Skeletal muscle satellite cell (primary cell): Measurements from ENCODE around the gene SCN8A.

Experiments
- H3K27me3 ChIP-seq: 2 replicates; pipeline ENCODE4 v1.7.0; 2013; ENCODE audit warnings: low read length; ENCODE audit not compliant: control insufficient read depth, insufficient read depth
- H3K36me3 ChIP-seq: 2 replicates; pipeline ENCODE4 v1.7.0; 2013; ENCODE audit warnings: mild to moderate bottlenecking, control low read depth, low read length; ENCODE audit not compliant: insufficient read depth
- H3K4me1 ChIP-seq: 2 replicates; pipeline ENCODE4 v1.7.0; 2013; ENCODE audit warnings: low read length; ENCODE audit not compliant: control insufficient read depth, insufficient read depth
- H3K4me2 ChIP-seq: 2 replicates; pipeline ENCODE4 v1.7.0; 2013; ENCODE audit warnings: mild to moderate bottlenecking, low read length
- H3K4me3 ChIP-seq: 2 replicates; pipeline ENCODE4 v1.7.0; 2013; ENCODE audit warnings: low read length
- H3K9ac ChIP-seq: 2 replicates; pipeline ENCODE4 v1.7.0; 2013; ENCODE audit warnings: mild to moderate bottlenecking, low read depth, low read length, moderate library complexity
- H3K9me3 ChIP-seq: replicated peaks from 2 replicates; pipeline ENCODE4 v1.7.0; 2013; ENCODE audit warnings: mild to moderate bottlenecking, control low read depth, low read length

SCN8A gene

GRCh38 chr12:51672334-51672733, 81.3 kb downstream of the SCN8A start:
- peaks cover 7% of the 10 kb centered on the region for H3K4me1 ChIP-seq
- no peak overlapping the region for H3K9ac ChIP-seq
- H3K9me3 ChIP-seq, result no peaks in the 10 kb centered on the region
- no peak overlapping the region for H3K4me2 ChIP-seq
- H3K4me3 ChIP-seq, result no peak overlapping the region
- no peaks in the 10 kb centered on the region for H3K36me3 ChIP-seq
- no peaks in the 10 kb centered on the region for H3K27me3 ChIP-seq

- Histone ChIP-seq H3K9me3 (no peaks in the 10 kb centered on the region), H3K4me2 (no peak overlapping the region), H3K9ac (no peak overlapping the region), H3K36me3 (no peaks in the 10 kb centered on the region), H3K27me3 (no peaks in the 10 kb centered on the region), H3K4me3 (no peak overlapping the region), H3K4me1 (peaks cover 21% of the 10 kb centered on the region)
Observed at GRCh38 chr12:51675071-51675803, 84.2 kb downstream of the SCN8A start.

DNA sequence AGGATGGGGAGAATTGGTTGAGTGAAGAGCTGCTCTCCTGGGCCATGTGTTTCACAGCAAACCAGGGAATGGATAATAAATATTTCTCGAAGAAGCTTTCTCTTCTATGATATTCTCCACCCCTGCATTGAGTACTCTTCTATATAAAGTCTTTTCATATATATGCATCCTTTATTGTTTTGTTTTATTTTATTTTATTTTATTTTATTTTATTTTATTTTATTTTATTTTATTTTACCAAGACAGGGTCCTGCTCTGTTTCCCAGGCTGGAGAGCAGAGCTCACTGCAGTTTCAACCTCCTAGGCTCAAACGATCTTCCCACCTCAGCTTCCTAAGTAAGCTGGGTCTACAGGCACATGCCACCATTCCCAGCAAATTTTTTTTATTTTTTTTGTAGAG, 85.8 kb downstream of the SCN8A start:
- H3K4me1 ChIP-seq, result peaks cover 24% of the 10 kb centered on the region
- no peaks in the 10 kb centered on the region for H3K27me3 ChIP-seq
- no peaks in the 10 kb centered on the region for H3K36me3 ChIP-seq
- no peaks in the 10 kb centered on the region for H3K9me3 ChIP-seq
- H3K4me2 ChIP-seq, result no peak overlapping the region
- no peak overlapping the region for H3K9ac ChIP-seq
- no peak overlapping the region for H3K4me3 ChIP-seq

DNA sequence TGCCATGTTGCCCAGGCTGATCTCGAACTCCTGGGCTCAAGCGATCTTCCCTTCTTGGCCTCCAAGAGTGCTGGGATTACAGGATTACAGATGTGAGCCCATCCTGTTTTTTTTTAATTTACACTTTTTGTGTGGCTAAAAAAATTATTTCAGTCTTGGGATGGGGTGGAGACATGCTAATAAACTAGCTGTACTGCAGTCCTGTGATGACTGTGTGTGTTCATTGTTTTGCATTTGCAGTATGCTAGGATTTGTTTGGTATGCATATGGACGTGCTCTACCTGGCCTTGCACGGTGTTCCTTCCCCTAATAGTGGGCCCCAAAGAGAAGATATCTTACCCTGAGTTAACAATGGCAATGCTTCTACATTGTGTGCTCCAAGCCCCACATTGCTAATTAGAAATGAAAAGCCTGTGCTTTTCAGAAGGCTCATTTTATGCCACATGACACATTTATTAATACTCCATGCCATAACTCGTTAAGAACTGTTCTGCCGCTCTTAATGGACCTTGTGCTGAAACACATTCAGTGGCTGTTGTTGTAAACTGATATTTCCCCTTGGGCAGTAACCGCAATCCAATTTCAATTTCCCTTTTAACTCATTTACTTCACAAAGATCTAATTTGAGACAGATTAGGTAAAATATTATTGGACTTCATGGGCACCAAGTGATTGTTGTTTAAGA, 86.4 kb downstream of the SCN8A start:
- Histone ChIP-seq H3K9ac (no peak overlapping the region), H3K4me1 (peaks cover 19% of the 10 kb centered on the region), H3K36me3 (no peaks in the 10 kb centered on the region), H3K9me3 (no peaks in the 10 kb centered on the region), H3K4me3 (no peak overlapping the region), H3K27me3 (no peaks in the 10 kb centered on the region), H3K4me2 (peak overlapping the region; percentile 19)

DNA sequence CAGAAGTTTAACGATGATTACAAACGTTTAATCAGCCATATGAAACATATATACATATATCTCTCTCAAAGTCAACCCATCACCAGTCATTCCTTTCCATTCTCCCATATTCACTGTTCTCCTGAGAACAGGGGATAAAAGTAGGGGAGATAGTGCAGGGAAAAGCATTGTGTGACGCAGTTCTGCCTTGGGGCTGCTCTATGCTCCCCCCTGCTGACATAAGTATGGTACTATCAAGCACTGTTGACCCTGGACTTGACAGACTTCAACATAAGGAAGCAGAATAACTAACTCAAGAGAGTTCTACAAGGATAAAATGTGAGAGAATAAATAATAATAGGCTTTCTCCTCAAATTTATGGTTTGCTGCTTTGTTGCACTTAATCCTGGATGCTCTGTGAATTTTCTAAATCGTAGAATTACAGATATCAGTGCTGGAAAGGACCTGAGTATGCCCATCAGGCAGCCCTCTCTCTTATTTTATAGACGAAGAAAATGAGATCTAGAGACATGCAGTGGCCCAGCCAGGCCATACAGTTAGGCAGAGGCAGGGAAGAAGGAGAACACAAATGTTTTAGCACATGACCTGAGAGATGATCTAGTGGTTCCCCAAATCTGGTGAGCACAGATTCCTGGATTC, 87.2 kb downstream of the SCN8A start:
- no peak overlapping the region for H3K9ac ChIP-seq
- H3K27me3 ChIP-seq, result no peaks in the 10 kb centered on the region
- H3K4me1 ChIP-seq, result peaks cover 24% of the 10 kb centered on the region
- H3K4me2 ChIP-seq, result peak overlapping the region; percentile 19
- H3K4me3 ChIP-seq, result no peak overlapping the region
- H3K9me3 ChIP-seq, result no peaks in the 10 kb centered on the region
- H3K36me3 ChIP-seq, result no peaks in the 10 kb centered on the region

DNA sequence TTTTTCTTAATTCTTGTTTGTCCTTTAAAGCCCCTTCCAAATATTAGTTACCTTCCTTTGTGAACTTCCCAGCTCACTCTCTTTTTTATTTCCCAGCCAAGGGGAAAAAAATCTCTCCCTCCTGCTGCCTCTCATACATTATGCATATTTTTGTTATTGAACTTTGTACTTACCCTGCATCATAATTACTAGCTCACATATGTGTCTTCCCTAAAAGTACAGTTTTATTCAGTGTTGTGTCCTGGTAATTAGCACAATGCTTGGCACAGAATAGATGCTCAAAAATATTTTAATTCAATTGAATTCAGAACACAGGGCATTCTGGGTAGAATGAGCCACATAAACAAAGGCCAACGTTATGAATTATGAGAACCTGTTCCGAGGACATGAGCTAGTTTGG, 91.9 kb downstream of the SCN8A start:
- no peaks in the 10 kb centered on the region for H3K36me3 ChIP-seq
- H3K4me3 ChIP-seq, result no peak overlapping the region
- no peak overlapping the region for H3K9ac ChIP-seq
- H3K27me3 ChIP-seq, result no peaks in the 10 kb centered on the region
- peaks cover 61% of the 10 kb centered on the region for H3K4me1 ChIP-seq
- peak overlapping the region; percentile 46 for H3K4me2 ChIP-seq
- H3K9me3 ChIP-seq, result no peaks in the 10 kb centered on the region

GRCh38 chr12:51683763-51684357, 92.8 kb downstream of the SCN8A start:
- H3K36me3 ChIP-seq, result no peaks in the 10 kb centered on the region
- H3K9ac ChIP-seq, result no peak overlapping the region
- peaks cover 66% of the 10 kb centered on the region for H3K4me1 ChIP-seq
- no peaks in the 10 kb centered on the region for H3K9me3 ChIP-seq
- H3K27me3 ChIP-seq, result no peaks in the 10 kb centered on the region
- peak overlapping the region; percentile 46 for H3K4me2 ChIP-seq
- H3K4me3 ChIP-seq, result no peak overlapping the region

DNA sequence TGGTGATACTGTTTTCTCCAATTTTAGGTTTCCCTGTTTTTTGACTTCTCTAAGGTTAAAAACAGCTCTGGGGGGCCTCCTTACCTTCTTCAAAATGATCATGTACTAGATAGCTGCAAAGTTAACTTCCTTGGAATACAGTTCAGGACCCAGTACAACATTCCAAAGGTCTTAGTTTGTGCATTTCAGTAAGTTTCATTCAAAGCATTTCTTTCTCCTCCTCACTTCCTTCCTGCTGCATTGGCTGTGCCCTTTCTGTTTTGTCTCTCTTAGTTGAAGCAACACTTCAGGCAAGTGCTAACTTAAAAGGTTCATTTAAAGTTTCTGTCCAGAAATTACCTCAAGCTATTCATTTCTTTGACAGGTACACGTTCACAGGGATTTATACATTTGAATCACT, 95.7 kb downstream of the SCN8A start:
- Histone ChIP-seq H3K9me3 (no peaks in the 10 kb centered on the region), H3K4me3 (peak overlapping the region; percentile 58), H3K9ac (peak overlapping the region; percentile 31), H3K36me3 (peaks cover 8% of the 10 kb centered on the region), H3K4me2 (peak overlapping the region; percentile 73), H3K4me1 (peaks cover 53% of the 10 kb centered on the region), H3K27me3 (no peaks in the 10 kb centered on the region)

- H3K4me2 ChIP-seq, result peak overlapping the region; percentile 73
- H3K36me3 ChIP-seq, result peaks cover 12% of the 10 kb centered on the region
- no peaks in the 10 kb centered on the region for H3K27me3 ChIP-seq
- H3K4me3 ChIP-seq, result peak overlapping the region; percentile 58
- no peaks in the 10 kb centered on the region for H3K9me3 ChIP-seq
- peak overlapping the region; percentile 31 for H3K9ac ChIP-seq
- H3K4me1 ChIP-seq, result peaks cover 53% of the 10 kb centered on the region
Observed at GRCh38 chr12:51687177-51687576, 96.1 kb downstream of the SCN8A start.

DNA sequence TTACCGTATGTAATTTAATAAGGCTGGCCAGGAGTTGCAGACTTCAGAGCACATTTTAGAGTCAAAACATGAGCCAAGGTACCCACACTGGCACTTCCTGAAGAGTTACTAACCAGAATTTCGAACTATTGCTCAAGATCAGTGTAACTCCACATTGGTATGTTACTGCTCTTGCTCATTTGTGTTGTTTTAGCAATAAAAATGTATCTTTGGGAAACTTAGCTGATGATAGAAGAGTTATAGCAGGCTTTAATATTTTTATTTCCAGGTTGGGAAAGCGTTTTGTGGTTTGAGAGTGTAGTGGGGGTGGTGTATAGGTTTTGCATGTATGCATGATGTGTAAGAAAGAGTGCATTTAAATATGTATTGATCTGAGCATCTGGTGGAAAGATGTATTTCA, 96.6 kb downstream of the SCN8A start:
- Histone ChIP-seq H3K27me3 (no peaks in the 10 kb centered on the region), H3K4me1 (peaks cover 52% of the 10 kb centered on the region), H3K4me2 (peak overlapping the region; percentile 73), H3K9ac (peak overlapping the region; percentile 31), H3K4me3 (peak overlapping the region; percentile 35), H3K36me3 (peaks cover 14% of the 10 kb centered on the region), H3K9me3 (no peaks in the 10 kb centered on the region)

DNA sequence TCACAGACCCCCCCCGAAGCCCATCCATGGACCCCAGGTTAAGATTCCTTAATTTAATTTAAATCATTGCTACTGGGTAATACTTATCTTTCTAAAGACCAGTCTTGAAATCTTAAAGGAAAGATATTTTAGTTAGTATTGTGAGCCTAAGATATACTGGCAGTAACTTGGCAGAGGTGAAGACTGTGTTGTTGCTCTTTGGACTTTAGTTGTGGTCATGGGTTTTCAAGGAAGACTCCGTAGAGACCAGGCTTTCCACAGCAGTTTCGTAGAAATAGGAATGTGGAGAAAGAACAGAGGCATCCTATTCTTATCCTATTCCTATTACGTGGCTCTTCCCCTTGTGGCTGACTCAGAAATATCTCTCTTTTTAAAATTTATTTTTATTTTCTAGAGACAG, 99.0 kb downstream of the SCN8A start:
- Histone ChIP-seq H3K4me2 (no peak overlapping the region), H3K4me1 (peaks cover 28% of the 10 kb centered on the region), H3K27me3 (no peaks in the 10 kb centered on the region), H3K9ac (no peak overlapping the region), H3K9me3 (no peaks in the 10 kb centered on the region), H3K4me3 (no peak overlapping the region), H3K36me3 (peaks cover 14% of the 10 kb centered on the region)
